Myocyte (in vitro differentiated cells): ENCODE measurements around the gene WDR54. TPM values are rescaled to one million over a fixed set of nuclear protein-coding genes. Genes with fewer than 3 reads are reported as not detected.
"Not testable (repeated sequence)": the region's sequence is repeated elsewhere in the genome, so short reads cannot be mapped to it uniquely, and the experiment has no call there.

Experiments
- DNase-seq: peaks from one replicate; pipeline ENCODE4 v3.0.0-alpha.2; 2012; ENCODE audit warnings: low read depth
- total RNA-seq: library from RNA; depleted of rRNA; stranded (reverse); fragments of >200 nt; gene quantifications from 2 replicates; pipeline ENCODE4 v1.2.3, GENCODE V29; 2014

WDR54 gene
- total RNA-seq, 1 donor from 2014 or later = 7.8 TPM

- DNase-seq = no peak
Observed at GRCh38 chr2:74427551-74427950, 6.0 kb downstream of the WDR54 start.

- no peak for DNase-seq
Observed at GRCh38 chr2:74428675-74429074, 7.1 kb downstream of the WDR54 start.

- DNase-seq = no peak
Observed at GRCh38 chr2:74429487-74430451, 8.2 kb downstream of the WDR54 start.

DNA sequence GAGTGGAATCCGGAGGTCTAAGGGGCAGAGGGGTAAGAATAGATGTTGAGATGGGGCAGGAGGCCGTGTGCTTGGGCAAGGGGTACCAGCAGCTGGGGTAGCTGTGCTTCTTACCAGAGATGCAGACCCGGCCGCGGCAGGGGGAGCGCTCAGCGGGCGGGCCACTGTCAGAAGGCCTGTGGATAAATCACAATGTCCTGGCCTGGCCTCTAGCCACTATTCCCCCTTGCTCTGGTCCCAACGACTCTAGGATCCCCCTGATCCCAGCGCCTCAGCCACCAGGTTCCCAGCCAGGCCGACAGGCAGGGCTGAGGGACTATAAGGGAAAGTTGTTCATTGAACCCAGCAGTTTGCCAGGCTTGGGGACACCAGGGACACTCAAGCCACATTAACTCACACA, 9.0 kb downstream of the WDR54 start:
- no peak for DNase-seq

GRCh38 chr2:74436111-74436805, 14.7 kb downstream of the WDR54 start:
- no peak for DNase-seq

GRCh38 chr2:74436848-74437695, 15.5 kb downstream of the WDR54 start:
- no peak for DNase-seq

- DNase-seq = no peak
Observed at GRCh38 chr2:74438248-74438647, 16.7 kb downstream of the WDR54 start.

DNA sequence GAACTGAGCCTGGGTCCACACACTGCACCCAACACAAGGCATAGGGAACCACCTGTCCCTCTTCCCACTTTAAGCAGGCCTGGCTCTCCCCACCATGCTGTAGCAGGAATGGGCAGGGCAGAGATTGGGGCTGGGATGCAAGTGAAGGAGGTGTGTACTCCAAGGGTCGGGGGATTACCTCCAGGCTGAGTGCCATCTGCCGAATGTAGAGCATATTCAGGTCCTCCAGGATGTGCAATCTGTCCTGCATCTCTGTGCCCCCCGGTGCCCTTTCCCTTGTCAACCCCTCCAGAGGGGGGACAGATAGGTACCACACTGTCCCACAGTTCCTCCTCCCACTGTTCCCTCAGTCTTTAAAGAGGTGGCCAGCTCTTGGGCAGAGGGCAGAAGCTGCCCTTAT, 17.8 kb downstream of the WDR54 start:
- DNase-seq = no peak

DNA sequence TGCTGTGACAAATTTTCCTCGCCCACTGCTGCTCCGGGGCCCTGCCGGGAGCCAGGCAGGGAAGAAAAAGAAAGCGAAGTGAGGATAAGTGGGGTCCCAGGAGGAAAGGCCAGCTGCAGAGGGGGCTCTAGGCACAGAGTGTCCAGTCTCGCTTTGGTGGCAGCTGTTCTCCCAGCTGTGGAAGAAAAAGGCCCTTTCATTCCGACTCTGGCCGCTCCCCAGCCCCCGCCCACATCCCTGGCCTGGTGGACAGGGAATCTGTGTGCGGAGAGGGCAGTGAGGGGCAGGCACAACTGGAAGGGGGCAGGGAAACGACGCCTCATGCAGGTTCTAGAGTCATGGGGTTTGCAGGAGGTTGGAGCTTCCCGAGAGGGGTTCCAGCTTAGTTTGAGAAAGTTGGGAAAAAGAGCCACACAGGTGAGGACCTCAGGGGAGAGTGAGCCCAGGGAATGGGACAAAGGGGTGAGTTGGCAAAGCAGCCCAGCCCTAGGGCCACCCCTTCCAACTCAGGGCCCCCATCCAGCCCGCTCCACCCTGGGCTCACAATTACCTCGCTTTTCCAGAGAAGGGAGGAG, 18.4 kb downstream of the WDR54 start:
- peak; percentile 93 for DNase-seq

GRCh38 chr2:74440378-74441169, 19.0 kb downstream of the WDR54 start:
- DNase-seq = peak; percentile 92

DNA sequence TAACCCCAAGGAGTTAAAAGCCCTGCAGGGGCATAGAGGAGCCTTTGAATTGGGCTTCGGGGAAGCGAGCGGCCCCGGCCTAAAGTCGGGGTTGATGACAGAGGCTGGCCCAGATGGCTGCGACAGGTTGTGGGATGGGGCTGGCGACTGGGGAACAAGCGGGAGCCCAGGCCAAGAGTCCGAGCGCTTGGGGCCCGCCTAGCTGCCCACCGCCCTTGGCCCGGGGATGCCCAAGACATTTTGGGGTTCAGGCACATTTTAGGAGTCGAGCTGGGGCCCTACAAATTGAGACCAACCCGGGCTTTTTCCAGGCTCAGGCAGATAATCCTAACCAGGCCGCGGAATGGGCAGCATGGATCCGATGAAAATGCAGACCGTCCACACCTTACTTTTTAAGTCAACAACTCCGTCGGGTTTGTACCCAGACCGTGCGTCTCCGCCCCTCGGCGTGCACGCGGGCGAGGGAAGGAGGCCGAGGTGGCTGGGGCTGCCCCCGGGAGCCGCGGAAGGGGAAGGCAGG, 19.7 kb downstream of the WDR54 start:
- DNase-seq = no peak

DNA sequence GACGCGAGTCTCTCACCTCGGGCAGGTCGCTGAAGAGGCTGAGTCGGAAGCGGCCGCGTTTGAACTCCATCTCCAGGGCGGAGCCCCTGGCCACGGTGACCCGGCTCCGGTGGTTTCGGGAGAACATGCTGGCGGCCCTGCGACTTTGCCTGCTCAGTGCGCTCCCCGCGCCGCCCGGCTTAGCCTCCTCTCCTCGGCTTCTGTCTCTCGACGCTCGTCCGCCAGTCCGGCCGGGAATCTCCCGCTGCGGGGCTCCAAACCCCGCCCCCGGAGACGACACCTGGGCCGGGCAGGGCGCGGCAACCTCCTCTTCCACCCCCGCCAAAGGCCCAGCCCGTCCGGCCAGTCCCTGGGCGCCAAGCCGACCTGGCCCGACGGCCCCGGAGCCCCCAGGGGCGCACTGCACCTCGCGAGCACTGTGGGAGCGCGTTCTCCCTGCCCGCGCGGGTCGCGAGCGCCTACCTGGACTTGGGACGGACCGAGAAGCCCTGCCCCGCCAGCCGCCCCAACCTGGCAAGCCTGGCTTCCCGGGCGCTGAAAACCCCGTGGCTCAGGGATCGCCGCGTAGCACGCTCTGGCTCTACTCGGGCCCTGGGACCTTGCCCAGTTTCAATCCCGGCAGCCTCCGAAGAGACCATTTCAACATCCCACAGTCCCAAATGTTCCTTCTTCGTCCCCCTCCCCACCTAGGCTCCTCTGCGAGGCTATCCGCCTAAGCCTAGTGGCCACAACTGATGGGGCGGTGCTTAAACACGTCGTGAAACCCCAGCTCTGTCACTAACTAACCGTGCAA, 20.4 kb downstream of the WDR54 start, which contains the start of gene RTKN:
Gene RTKN, minus strand, starts transcription at position 248 of the 793 bp plus-strand sequence. Its CDS starts 121 bp downstream, at position 127.
- no peak for DNase-seq

- not testable (repeated sequence) for DNase-seq
Observed at GRCh38 chr2:74442483-74443297, 21.2 kb downstream of the WDR54 start.

- DNase-seq = no peak
Observed at GRCh38 chr2:74444498-74445318, 23.2 kb downstream of the WDR54 start.

- DNase-seq = no peak
Observed at GRCh38 chr2:74447230-74447999, 25.9 kb downstream of the WDR54 start.

- no peak for DNase-seq
Observed at GRCh38 chr2:74448771-74449170, 27.2 kb downstream of the WDR54 start.
